HL-60/S4 (cell line): ENCODE results near the gene PEX3.
"Not testable (repeated sequence)": the region's sequence is repeated elsewhere in the genome, so short reads cannot be mapped to it uniquely, and the experiment has no call there.

Experiments
- in situ Hi-C: fragments of 300-500 bp; cut with MboI; formaldehyde crosslinking; loops from 2 replicates; pipeline ENCODE4 v1.14.3; 2022; ENCODE audit warnings: low sequenced_read_pairs

The PEX3 gene

GRCh38 chr6:143441680-143442545 lies 8.7 kb upstream of the PEX3 start:
- in situ Hi-C loops: loop anchor here (25.0 kb wide), 1 partner anchor 1280 kb away; no protein-coding TSS in a partner anchor

DNA sequence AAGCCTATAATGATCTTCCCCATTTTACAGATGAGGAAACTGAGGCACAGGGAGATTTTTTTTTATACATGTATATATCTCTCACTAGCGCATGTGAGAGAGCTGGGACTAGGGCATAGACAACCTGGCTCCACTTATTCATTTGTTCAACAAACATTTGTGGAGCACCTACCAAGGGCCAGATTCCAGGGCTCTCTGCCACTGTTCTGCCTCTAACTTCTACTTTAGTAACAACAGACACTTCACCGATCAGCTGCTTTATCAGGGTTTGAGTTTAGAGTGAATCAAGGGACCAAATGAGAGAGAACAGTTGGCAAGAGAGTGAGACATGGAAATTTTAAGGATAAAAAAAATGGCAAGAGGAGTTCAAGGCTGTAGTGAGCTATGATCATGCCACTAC lies 7.5 kb upstream of the PEX3 start:
- in situ Hi-C loops: loop anchor here (25.0 kb wide), 1 partner anchor 1281 kb away; no protein-coding TSS in a partner anchor

GRCh38 chr6:143447865-143448264 lies 2.7 kb upstream of the PEX3 start:
- in situ Hi-C loops: loop anchor here (25.0 kb wide), 1 partner anchor 1286 kb away; no protein-coding TSS in a partner anchor

GRCh38 chr6:143449082-143449713 lies 1.4 kb upstream of the PEX3 start:
- in situ Hi-C loops: loop anchor here (25.0 kb wide), 1 partner anchor 1287 kb away; no protein-coding TSS in a partner anchor

DNA sequence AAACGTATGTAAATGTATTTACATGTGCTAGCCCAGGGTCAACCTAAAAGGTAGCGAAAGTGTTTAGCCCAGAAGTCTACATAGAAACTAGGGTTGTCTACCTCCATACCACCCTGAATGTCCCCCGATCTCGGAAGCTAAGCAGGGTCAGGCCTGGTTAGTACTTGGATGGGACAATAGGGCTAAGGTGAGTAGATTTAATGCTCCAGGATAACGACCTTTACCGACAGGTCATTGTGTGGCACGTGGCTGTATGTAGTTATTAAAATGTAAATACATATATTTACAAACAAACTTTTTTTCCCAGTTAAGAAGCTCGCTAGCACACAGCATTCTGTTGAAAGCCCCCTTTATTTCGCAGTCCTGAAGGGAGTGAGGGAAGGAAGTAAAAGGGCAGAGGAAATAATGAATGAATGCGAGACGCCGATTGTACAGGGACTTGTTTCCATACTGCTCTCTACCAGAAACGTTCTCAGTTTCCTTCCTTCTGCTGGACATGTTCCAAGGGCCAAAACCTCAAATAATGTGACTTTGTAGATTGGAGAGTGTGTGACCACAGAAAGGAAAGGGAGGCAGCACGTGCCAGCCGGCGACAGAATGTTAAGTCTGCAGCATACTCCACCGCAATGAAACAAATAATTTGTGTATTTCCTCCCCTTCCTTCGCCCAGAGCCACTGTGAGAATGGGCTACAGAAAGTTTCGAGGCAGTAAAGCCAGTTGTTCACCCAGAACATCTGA lies 722 bp upstream of the PEX3 start:
- in situ Hi-C loops: loop anchor here (25.0 kb wide), 1 partner anchor 1288 kb away; no protein-coding TSS in a partner anchor

- in situ Hi-C loops: no loop called here
Measured at GRCh38 chr6:143451531-143451930, 926 bp downstream of the PEX3 start.

- in situ Hi-C loops: no loop called here
Measured at GRCh38 chr6:143457563-143458359, 7.2 kb downstream of the PEX3 start.

- in situ Hi-C loops: no loop called here
Measured at GRCh38 chr6:143465546-143465945, 14.9 kb downstream of the PEX3 start.

GRCh38 chr6:143468026-143468425 lies 17.4 kb downstream of the PEX3 start:
- in situ Hi-C loops: no loop called here

DNA sequence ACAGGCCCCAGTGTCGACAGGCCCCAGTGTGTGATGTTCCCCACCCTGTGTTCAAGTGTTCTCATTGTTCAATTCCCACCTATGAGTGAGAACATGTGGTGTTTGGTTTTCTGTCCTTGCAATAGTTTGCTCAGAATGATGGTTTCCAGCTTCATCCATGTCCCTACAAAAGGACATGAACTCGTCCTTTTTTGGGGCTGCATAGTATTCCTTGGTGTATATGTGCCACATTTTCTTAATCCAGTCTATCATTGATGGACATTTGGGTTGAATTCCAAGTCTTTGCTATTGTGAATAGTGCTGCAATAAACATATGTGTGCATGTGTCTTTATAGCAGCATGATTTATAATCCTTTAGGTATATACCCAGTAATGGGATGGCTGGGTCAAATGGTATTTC lies 18.2 kb downstream of the PEX3 start:
- in situ Hi-C loops: not testable (repeated sequence)

DNA sequence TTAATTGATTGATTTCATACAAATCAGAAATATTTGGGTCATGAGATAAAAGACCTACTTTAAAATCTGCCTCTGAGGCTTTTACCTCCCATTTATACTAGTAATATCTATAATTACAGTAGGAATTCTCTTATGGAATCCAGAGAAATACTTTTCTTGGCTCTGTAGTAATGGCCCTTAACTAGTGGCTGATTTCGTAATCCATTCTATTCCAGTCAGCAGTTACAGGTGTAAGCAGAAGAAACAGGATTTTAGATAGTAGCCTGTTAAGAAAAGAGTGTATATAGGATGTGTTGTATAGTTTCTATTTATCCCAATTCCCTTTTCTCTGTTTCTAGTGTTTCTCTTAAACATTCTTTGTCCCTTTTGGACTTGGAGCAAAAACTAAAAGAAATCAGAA lies 21.2 kb downstream of the PEX3 start:
- in situ Hi-C loops: no loop called here

GRCh38 chr6:143476545-143476944 lies 25.9 kb downstream of the PEX3 start:
- in situ Hi-C loops: no loop called here

DNA sequence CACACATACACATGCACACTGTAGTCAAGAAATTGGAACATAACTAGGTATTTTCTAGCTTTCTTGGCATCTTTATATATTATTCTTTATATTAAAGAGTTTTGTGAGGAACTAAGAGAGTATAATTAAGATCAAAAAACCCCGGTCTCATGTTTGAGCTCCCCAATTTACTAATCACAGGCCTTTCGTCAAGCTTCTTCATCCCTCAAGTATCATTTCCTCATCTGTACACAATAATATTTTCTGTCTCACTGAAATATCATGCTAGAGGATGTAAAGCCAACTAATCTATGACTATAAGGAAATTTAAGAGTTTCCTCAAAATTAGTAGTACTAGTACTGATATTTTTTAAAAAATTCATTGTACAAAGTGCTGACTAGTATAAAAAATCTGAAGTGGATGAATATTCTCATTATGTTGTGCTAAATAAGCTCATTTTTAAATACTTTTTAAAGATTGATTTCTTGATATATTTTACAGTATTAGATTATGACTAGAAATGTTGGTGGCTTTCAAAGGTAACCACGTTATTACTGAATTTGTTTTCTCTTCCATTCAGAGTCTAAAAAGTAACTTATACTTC lies 28.0 kb downstream of the PEX3 start:
- in situ Hi-C loops: no loop called here

GRCh38 chr6:143482593-143482992 lies 32.0 kb downstream of the PEX3 start:
- in situ Hi-C loops: no loop called here

GRCh38 chr6:143485967-143486366 lies 35.4 kb downstream of the PEX3 start:
- in situ Hi-C loops: no loop called here

DNA sequence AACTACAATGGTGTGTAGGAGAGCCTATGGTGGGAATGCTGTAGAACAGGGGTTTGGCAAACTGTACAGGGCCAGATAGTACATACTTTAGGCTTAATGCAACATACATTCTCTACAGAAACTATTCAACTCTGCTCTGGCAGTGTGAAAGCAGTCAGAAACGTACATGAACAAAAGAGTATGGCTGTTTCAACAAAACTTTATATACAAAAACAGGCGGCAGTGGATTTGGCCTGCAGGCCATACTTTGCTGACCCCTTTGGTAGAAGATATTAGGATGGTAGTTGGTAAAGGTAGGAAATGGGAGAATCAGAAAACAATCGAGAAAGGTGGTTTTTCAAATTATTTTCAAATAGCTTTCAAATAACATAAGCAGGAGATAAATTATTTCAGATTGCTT lies 36.1 kb downstream of the PEX3 start:
- in situ Hi-C loops: no loop called here

DNA sequence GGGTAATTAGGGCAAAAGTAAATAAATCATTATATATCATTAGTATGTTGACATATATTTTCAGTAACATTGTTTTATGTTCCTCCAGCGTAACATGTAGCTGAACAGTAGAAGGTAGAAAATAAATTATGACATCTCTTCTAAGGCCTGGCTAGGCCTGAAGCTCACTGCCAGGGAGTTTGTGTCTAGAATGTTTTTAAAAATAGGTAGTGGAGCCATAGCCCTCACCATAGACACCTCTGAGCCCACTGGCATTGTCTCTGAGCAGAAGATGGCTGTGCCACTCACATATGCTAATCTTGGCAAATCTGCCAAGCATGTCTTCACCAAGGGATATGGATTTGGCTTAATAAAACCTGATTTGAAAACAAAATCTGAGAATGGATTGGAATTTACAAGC lies 39.6 kb downstream of the PEX3 start:
- in situ Hi-C loops: no loop called here

GRCh38 chr6:143490775-143491174 lies 40.2 kb downstream of the PEX3 start:
- in situ Hi-C loops: no loop called here

DNA sequence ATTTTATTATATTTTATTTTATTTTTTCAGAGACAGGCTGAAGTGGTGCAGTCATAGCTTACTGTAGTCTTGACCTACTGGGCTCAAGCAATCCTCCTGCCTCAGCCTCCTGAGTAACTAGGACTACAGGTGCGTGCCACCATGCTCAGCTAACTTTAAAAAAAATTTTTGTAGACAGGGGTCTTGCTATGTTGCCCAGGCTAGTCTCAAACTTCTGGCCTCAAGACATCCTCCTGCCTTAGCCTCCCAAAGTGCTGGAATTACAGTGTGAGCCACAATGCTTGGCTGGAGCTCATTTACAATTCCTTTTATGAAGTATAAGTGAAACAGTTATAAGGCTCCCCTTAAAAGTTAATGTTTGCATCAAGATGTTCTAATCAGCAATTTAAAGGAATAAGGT lies 46.4 kb downstream of the PEX3 start:
- in situ Hi-C loops: no loop called here

GRCh38 chr6:143498428-143498827 lies 47.8 kb downstream of the PEX3 start:
- in situ Hi-C loops: no loop called here
